PFSK-1 (cell line): ENCODE measurements around the gene ZNF462.
A peak's percentile ranks its signal among the peaks of the same experiment; 100 is the strongest.

ENCODE experiments used
- FOXP2 ChIP-seq: optimal IDR thresholded peaks from 2 replicates; pipeline ENCODE3; 2011; ENCODE audit warnings: borderline replicate concordance, control low read depth, inconsistent platforms; ENCODE audit not compliant: insufficient read depth; ENCODE audit errors: extremely low read length, extremely low read depth
- POLR2AphosphoS5 ChIP-seq: IDR thresholded peaks from 2 replicates; pipeline ENCODE4 v1.6.1; 2012; ENCODE audit warnings: low read depth, mild to moderate bottlenecking, control low read depth, low read length, moderate library complexity
- REST ChIP-seq, 2 experiments: IDR thresholded peaks; 2 replicates each; pipeline versions ENCODE4 v1.6.1 to v1.8.0; 2011 to 2012; ENCODE audit warnings: low read depth in 2 of 2, low read length in 2 of 2, control low read depth in 1 of 2, inconsistent platforms in 1 of 2, mild to moderate bottlenecking in 1 of 2, moderate library complexity in 1 of 2; ENCODE audit not compliant: insufficient read depth in 1 of 2
- SIN3A ChIP-seq: IDR thresholded peaks from 2 replicates; pipeline ENCODE4 v1.6.1; 2012; ENCODE audit warnings: mild to moderate bottlenecking, low read length, moderate library complexity, borderline replicate concordance; ENCODE audit not compliant: insufficient read depth
- TAF1 ChIP-seq: IDR thresholded peaks from 2 replicates; pipeline ENCODE4 v1.6.1; 2012; ENCODE audit warnings: low read length, control low read depth, borderline replicate concordance; ENCODE audit not compliant: insufficient read depth

The ZNF462 gene

GRCh38 chr9:106877345-106877744 lies 14.4 kb downstream of the ZNF462 start:
- TF ChIP-seq POLR2AphosphoS5, result no peak
- TF ChIP-seq SIN3A, result no peak
- no peak for TF ChIP-seq FOXP2
- TF ChIP-seq TAF1, result no peak
- TF ChIP-seq REST (IDR thresholded peaks at IDR 0.05; ENCODE audit: insufficient read depth in 1 of 2, low read depth in 2 of 2, low read length in 2 of 2), result no peak

DNA sequence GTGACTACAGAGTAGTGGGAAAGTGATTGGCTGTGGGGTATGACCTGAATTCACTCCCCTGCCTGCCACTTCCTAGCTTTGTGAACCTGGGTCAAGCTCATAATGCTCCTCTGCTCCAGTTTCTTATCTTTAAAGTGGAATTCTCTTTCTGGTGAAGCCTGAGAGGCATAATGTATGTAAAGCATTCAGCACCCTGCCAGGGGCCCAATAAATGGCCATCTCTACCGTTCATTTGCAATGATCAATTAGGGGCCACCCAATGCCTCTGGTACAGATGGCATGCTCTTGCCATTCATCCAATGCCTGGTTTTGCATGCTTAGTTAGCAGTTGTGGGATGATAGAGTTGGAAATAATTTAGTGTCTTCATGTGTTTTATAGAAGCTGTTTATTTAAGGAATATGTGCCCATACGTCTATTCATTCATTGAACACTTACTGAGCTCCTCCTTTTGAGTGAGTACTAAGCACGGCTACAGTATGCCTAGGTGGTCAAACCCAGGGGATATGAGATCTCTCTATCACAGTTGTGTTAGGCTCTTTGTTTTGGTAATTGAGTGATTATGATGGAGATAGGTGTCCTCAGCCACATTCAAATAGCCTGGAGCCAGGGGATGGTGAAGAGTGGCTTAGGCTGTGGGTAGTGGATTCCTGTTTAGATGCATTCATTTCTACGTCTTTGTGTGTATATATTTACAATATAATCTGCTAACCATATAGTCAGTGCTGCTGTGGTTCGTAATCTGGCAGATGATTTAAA lies 15.3 kb downstream of the ZNF462 start:
- TF ChIP-seq FOXP2 (no peak), TAF1 (no peak), SIN3A (no peak), POLR2AphosphoS5 (no peak), REST (IDR thresholded peaks at IDR 0.05; ENCODE audit: insufficient read depth in 1 of 2, low read depth in 2 of 2, low read length in 2 of 2) (no peak)

DNA sequence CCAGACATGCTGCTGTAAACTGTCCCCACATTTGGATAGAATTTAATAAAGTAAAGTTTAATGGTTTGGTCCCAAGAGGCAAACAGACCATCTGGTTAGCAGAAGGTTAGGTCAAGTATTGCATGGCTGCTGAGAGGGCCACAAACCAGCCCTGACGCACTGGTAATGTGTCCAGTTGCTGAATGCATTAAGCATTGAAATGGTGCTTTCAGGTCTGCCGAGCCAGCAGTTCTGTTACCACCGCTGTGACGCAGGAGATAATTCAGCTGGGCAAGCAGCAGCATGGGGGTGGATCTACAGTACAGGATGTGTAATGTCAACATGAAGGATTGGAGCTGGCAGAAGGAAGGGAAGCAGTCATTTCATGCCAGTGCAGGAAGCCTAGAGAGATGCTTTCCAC lies 16.0 kb downstream of the ZNF462 start:
- TF ChIP-seq POLR2AphosphoS5 (no peak), FOXP2 (peak; percentile 92), REST (IDR thresholded peaks at IDR 0.05; ENCODE audit: insufficient read depth in 1 of 2, low read depth in 2 of 2, low read length in 2 of 2) (0 out of 4 replicates have a peak, but pooled peaks of 1 of the 2 experiments have one; percentile 10)

GRCh38 chr9:106879439-106879882 lies 16.5 kb downstream of the ZNF462 start:
- TF ChIP-seq POLR2AphosphoS5 (no peak), SIN3A (no peak), FOXP2 (no peak), REST (IDR thresholded peaks at IDR 0.05; ENCODE audit: insufficient read depth in 1 of 2, low read depth in 2 of 2, low read length in 2 of 2) (no peak), TAF1 (no peak)
